Stomach (tissue), 4 donors: ENCODE measurements around the gene GSG1L.

Experiments used
- CTCF ChIP-seq, 7 experiments: fragments of 450-650 bp in 4 of 7; fragments of 200-600 bp in 3 of 7; sonication (generic) in 3 of 7; IDR thresholded peaks; one replicate each; pipeline ENCODE4 v1.5.1; 2016 to 2019; ENCODE audit warnings: antibody characterized with exemption in 7 of 7, control low read depth in 2 of 7, mild to moderate bottlenecking in 1 of 7
- EP300 ChIP-seq: sonication (generic); formaldehyde crosslinking; IDR thresholded peaks from one replicate; pipeline ENCODE4 v1.6.1; 2017; ENCODE audit warnings: antibody characterized with exemption
- POLR2A ChIP-seq, 4 donors: fragments of 450-650 bp; IDR thresholded peaks; one replicate each; pipeline ENCODE4 v1.6.1; 2016; ENCODE audit warnings: antibody characterized with exemption in 4 of 4, control low read depth in 2 of 4, mild to moderate bottlenecking in 1 of 4, moderate library complexity in 1 of 4
- POLR2AphosphoS5 ChIP-seq, 3 donors: sonication (generic); formaldehyde crosslinking; IDR thresholded peaks; one replicate each; pipeline ENCODE4 v1.6.1; 2016; ENCODE audit warnings: antibody characterized with exemption in 3 of 3

GRCh38 chr16:28103516-28104170 lies 40.1 kb upstream of the GSG1L start:
- no peak for TF ChIP-seq CTCF (IDR thresholded peaks at IDR 0.05)
- no peak for TF ChIP-seq POLR2A (IDR thresholded peaks at IDR 0.05)
- TF ChIP-seq POLR2AphosphoS5 (IDR thresholded peaks at IDR 0.05) = no peak
- no peak for TF ChIP-seq EP300
